Hematopoietic multipotent progenitor cell treated with erythropoietin and hydrocortisone succinate and interleukin-3 and kit ligand, for 15 days (in vitro differentiated cells): ENCODE measurements around the gene PIP4P1.
"Not testable (repeated sequence)": the region's sequence is repeated elsewhere in the genome, so short reads cannot be mapped to it uniquely, and the experiment has no call there.

Experiments
- DNase-seq: peaks from one replicate; pipeline ENCODE4 v3.0.0-alpha.2; 2015; ENCODE audit warnings: low spot score

Gene PIP4P1

GRCh38 chr14:20461225-20462141, at the start of gene PIP4P1:
Gene PIP4P1, minus strand, starts transcription at chr14:20461434. Its CDS starts 109 bp downstream, at chr14:20461325.
- DNase-seq = peak; percentile 100

DNA sequence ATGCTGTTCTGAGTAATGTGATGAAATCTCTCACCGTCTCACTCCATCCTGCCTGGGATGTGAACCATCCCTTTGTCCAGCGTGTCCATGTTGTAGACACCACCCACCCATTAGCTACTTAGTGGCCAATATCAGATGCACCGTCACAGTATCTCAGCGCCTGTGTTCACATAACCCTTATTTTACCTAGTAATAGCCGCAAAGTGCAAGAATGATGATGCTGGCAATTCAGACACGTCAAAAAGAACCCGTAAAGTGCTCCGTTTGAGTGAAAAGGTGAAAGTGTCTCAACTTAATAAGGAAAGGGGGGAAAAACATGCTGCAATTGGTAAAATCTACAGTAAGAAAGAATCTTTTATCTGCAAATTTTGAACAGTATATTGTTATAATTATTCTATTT, 47.1 kb upstream of the PIP4P1 start:
- DNase-seq = no peak

DNA sequence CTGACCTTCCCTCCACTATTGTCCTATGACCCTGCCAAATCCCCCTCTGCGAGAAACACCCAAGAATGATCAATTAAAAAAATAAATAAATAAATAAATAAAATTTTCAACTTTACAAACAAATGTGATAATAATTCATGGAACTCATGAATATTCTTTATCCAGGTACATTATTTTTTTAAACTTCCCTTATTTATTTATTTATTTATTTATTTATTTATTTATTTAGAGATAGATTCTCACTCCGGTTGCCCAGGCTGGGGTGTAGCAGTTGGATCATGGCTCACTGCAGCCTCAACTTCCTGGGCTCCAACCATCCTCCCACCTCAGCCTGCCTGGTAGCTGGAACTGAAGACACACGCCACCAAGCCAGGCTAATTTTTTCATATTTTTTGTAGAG, 46.3 kb upstream of the PIP4P1 start:
- DNase-seq = not testable (repeated sequence)

DNA sequence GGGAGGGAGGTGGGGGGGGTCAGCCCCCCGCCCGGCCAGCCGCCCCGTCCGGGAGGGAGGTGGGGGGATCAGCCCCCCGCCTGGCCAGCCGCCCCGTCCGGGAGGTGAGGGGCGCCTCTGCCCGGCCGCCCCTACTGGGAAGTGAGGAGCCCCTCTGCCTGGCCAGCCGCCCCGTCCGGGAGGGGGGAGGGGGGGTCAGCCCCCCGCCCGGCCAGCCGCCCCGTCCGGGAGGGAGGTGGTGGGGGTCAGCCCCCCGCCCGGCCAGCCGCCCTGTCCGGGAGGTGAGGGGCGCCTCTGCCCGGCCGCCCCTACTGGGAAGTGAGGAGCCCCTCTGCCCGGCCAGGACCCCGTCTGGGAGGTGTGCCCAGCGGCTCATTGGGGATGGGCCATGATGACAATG, 45.5 kb upstream of the PIP4P1 start:
- not testable (repeated sequence) for DNase-seq

DNA sequence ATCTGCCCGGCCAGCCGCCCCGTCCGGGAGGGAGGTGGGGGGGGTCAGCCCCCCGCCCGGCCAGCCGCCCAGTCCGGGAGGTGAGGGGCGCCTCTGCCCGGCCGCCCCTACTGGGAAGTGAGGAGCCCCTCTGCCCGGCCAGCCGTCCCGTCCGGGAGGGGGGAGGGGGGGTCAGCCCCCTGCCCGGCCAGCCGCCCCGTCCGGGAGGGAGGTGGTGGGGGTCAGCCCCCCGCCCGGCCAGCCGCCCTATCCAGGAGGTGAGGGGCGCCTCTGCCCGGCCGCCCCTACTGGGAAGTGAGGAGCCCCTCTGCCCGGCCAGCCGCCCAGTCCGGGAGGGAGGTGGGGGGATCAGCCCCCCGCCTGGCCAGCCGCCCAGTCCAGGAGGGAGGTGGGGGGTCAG, 45.0 kb upstream of the PIP4P1 start:
- not testable (repeated sequence) for DNase-seq

GRCh38 chr14:20503898-20504297, 42.7 kb upstream of the PIP4P1 start:
- no peak for DNase-seq

DNA sequence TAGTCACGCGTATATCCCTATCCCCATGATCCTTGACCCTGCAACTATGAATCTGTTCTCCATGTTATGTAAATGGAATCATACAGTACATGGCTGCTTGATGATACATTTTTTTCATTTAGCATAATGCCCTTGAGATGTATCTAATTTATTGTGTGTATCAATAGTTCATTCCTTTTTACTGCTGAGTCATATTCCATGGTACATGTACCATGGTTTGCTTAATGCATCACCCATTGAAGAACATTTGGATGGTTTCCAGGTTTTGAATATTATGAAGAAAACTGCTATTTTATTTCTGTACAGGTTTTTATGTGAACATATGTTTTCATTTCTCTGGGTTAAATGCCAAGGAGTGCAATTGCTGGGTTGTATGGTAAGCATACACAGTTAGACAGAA, 40.1 kb upstream of the PIP4P1 start:
- peak; percentile 18 for DNase-seq

DNA sequence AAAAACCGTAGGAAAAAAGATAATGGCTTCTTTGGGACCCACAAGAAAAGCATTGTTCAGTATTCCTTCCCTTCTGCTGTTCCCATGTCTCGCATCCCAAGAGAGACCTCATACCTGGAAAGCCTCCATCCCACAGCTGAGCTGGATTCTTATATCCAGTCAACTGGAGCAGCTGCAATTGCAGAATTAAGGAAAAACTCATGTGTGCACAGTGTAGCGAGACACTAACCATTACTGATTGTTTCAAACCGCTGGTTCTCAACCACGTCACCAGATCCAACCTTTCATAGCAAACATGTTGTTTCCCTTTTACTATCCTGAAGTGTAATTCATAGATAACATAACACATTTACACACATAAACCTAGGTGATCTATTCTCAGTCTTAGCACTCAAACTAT, 38.6 kb upstream of the PIP4P1 start:
- no peak for DNase-seq

- DNase-seq = no peak
These were observed 37.9 kb upstream of the PIP4P1 start for GRCh38 chr14:20499108-20499507.

DNA sequence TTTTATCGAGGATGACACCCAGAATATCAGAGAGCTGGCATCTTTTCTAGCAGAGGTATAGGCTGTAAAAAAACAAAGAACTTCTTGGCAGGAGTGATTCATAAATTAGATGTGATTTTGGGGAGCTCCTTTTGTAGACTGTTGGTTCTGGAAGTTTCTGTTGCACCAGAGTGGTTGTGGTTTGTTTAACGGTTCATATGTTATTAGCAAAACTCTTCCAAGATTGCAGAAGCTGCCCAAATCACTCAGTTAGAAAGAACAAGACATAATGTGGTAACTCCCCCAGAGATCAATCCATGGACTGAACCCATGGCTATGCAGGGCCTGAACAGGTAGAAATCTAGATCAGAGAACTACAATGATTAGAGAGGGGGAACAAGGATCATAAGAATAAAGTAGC, 37.4 kb upstream of the PIP4P1 start:
- no peak for DNase-seq

DNA sequence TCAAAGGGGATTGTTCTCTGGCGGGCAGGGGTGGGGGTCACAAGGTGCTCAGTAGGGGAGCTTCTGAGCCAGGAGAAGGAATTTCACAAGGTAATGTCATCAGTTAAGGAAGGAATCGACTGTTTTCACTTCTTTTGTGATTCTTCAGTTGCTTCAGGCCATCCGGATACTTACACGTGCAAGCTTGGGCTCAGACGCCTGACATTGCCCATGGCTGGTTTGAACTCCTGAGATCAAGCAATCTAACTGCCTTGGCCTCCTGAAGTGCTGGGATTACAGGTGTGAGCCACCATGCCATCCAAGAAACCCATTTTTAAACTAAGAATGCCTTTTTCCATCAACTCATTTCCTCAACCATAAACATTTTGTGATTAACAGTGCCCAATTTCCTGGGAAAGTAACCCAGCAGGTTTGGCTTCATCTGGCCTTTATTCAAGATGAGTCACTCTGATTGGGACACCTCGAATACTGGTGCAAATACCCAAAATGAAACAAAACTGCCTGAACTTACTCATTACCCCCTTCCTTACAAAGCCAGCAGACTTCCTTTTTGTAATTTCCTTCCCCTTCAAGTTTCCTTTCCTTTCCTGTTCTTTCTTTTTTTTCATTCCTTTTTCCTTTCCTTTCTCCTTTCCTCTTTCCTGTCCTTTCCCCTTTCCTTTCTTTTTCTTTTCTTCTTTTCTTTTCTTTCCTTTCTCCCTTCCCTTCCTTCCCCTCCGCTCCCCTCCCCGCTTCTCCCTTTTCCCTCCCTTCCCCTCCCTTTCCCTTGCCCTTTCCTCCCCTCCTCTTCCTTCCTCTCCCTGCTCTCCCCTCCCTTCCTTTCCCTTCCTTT, 33.9 kb upstream of the PIP4P1 start:
- no peak for DNase-seq

DNA sequence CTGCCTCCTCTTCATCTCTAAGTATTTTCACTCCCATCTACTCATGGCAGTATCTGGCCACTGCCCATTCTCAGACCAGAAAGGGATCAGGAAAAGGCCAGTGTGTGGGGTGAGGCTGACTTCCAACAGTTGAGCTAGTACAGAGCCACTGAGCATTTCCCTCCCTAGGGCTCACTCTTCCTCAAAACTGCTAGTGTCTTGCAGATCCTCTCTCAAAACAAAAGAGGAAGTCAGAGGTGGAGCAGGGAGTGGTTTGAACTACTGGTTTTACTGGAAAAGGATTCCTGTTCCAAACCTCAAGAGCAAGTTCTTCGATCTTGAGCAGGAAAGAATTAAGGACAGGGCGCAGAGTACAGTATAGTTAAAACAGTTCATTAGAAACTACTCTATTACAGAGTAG, 32.4 kb upstream of the PIP4P1 start:
- no peak for DNase-seq

DNA sequence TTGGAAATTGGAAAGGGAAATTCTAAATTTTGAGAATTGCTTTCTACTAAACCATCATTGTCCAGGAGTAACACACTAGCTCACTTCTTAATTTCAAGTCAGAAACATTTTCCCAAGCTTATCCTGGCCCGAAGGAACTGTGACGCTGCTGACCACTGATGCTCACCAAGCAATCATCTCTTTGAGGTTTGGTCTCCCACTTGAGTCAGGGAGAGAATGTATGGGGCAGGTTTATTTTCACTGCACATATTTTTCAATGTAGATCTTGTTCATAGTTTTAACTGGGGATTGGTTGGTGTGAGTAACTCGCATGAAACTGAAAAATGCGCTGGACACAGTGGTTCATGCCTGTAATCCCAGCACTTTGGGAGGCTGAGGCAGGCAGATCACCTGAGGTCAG, 31.3 kb upstream of the PIP4P1 start:
- DNase-seq = no peak

- no peak for DNase-seq
These were observed 29.3 kb upstream of the PIP4P1 start for GRCh38 chr14:20490563-20490962.

DNA sequence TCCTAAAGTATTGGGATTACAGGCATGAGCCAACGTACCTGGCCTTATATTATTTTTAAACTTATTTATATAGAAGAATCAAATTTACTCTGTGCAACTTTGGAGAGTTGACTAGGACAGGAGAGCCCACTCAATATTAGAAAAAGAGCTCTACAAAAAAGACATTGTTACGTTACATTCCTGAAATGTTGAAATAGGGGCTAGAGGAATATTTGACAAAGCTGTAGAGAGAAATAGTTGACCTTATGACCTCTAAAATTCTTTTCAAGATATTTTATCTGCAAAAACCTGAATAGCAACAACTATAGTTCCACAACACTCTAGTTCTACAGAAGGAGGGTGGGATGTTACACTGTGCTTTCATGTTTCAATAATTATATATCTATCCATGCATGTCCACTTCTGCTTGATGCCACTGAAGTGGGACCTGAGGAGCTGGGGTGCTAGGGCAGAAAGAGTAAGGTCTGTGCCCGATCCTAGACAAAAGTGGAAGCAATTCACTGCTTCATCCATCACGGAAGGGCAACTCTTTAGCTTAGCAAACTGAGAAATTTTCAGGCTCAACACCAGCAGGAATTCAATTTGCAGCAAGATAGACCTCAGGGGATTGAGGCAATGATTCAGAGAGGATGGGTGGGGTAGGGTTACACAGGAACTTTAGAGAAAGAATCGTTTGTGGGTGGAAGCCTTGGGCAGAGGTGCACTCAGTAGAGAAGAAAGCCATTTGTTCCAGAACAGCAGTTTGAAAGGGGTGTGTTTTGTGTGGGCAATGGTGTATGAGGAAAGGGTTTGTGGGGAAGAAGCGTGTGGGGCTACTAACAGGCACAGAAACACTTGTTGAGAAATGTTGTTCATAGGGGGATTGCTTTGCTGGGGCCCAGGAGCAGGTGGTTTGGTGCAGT, 28.1 kb upstream of the PIP4P1 start:
- no peak for DNase-seq

GRCh38 chr14:20487396-20487725, 26.1 kb upstream of the PIP4P1 start:
- DNase-seq = peak; percentile 50

- peak; percentile 62 for DNase-seq
These were observed 25.6 kb upstream of the PIP4P1 start for GRCh38 chr14:20486684-20487395.

DNA sequence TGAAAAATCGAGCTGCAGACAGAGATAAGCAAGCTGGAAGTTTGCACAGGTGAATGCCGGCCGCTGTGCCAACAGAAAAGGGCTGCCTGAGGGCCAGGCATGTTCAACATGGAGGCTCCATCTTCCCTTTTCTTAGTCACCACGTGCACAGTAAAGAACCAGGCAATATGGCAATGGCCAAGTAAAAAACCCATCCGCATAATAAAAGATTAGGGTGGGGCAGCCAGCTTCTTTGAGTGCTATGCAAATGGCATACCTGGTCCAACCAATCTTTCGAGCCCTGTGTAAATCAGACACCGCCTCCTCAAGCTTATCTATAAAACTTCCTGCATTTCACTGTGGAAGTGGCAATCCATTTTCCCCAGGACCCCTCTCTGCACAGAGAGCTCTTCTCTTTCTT, 24.7 kb upstream of the PIP4P1 start:
- DNase-seq = no peak

DNA sequence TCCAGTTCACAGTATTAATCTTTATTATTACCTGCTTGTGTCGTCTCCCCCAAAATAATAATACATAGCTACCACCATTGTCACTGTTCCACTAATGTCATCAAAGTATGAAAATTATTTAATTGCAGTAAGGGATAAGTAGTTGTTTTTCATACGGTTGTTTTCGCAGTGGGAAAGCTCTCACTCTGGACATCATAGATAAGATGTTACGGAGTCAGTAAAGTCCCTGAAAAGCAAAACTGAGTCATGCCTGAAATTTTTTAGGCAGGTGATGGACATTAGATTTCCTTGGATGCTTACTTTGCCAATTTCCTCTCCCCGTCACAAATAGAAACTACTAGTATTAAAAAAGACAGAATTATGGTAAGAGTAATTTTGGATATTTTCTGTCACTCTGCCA, 21.1 kb upstream of the PIP4P1 start:
- peak; percentile 91 for DNase-seq

- DNase-seq = peak; percentile 50
These were observed 17.7 kb upstream of the PIP4P1 start for GRCh38 chr14:20478894-20479293.

DNA sequence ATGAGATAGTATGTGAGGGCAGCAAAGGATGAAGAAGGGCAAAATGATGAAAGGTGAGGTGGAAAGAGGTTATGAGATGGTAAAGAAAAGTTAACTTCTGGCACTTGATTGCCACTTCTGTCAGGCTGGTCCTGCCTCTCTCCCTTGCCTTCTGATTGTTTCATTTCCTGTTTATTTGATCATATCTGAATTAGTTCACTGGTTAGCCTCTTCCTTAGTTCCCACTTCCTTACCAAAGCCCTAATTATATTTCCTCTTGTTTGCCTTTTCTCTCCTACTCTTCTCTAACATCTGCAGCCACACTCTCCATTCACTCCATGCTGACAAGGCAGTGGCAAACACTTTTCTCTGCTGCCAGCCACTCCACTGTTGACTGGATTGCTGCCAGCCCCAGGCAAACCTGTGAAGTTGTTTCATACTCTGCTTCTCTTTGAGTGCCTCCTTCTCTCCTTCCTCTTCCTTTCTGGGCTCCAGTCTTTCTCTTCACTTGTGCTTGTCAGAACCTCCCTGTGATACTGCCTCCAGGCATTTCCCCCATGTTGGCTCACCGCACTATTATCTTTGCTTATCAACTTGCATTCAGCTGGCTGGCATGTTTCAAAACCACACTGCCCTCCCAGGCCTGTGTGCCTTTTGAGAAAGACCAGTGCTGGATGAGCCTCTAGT, 16.1 kb upstream of the PIP4P1 start:
- peak; percentile 90 for DNase-seq
